PFSK-1 (cell line): Measurements from ENCODE around the gene KCNH1.

ENCODE experiments used
- FOXP2 ChIP-seq: optimal IDR thresholded peaks from 2 replicates; pipeline ENCODE3; 2011; ENCODE audit warnings: borderline replicate concordance, control low read depth, inconsistent platforms; ENCODE audit not compliant: insufficient read depth; ENCODE audit errors: extremely low read length, extremely low read depth
- POLR2AphosphoS5 ChIP-seq: IDR thresholded peaks from 2 replicates; pipeline ENCODE4 v1.6.1; 2012; ENCODE audit warnings: low read depth, mild to moderate bottlenecking, control low read depth, low read length, moderate library complexity
- REST ChIP-seq, 2 experiments: IDR thresholded peaks; 2 replicates each; pipeline versions ENCODE4 v1.6.1 to v1.8.0; 2011 to 2012; ENCODE audit warnings: low read depth in 2 of 2, low read length in 2 of 2, control low read depth in 1 of 2, inconsistent platforms in 1 of 2, mild to moderate bottlenecking in 1 of 2, moderate library complexity in 1 of 2; ENCODE audit not compliant: insufficient read depth in 1 of 2
- SIN3A ChIP-seq: IDR thresholded peaks from 2 replicates; pipeline ENCODE4 v1.6.1; 2012; ENCODE audit warnings: mild to moderate bottlenecking, low read length, moderate library complexity, borderline replicate concordance; ENCODE audit not compliant: insufficient read depth
- TAF1 ChIP-seq: IDR thresholded peaks from 2 replicates; pipeline ENCODE4 v1.6.1; 2012; ENCODE audit warnings: low read length, control low read depth, borderline replicate concordance; ENCODE audit not compliant: insufficient read depth

DNA sequence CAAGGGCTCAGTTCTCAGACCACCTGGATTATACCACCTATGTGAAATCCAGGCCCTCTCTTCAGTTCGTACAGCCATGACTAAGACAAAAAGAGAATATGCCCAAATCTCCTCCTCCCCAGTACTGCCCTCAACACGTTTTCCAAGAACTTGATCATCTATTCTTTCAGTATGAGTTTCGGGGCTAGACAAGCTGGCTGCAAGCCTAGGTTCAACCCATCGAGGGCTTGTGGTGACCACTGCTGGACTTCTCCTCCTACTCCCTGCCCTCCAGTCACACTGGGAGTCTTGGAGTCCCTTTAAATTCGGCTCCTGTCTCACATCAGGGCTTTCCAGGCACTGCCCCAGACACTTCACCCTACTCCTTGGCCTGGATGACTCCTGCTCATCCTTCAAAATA, 352.3 kb downstream of the KCNH1 start:
- TF ChIP-seq POLR2AphosphoS5 (no peak), SIN3A (no peak), REST (IDR thresholded peaks at IDR 0.05; ENCODE audit: insufficient read depth in 1 of 2, low read depth in 2 of 2, low read length in 2 of 2) (no peak), TAF1 (no peak), FOXP2 (no peak)
